B cell (primary cell): ENCODE results near the gene ARSJ.

ENCODE experiments used
- CTCF ChIP-seq: fragments of 200-600 bp; IDR thresholded peaks from one replicate; pipeline ENCODE4 v1.8.0; 2022; ENCODE audit warnings: antibody characterized with exemption, mild to moderate bottlenecking
- EZH2 ChIP-seq: IDR thresholded peaks from 2 replicates; pipeline ENCODE4 v1.6.1; 2012; ENCODE audit warnings: borderline replicate concordance, low read depth, mild to moderate bottlenecking, moderate library complexity, low read length; ENCODE audit not compliant: insufficient read depth, poor library complexity, severe bottlenecking

- no peak for TF ChIP-seq CTCF
- TF ChIP-seq EZH2 = no peak
Measured at GRCh38 chr4:113972781-113973180, 6.7 kb downstream of the ARSJ start.
